A549 (cell line): Measurements from ENCODE around the gene BTBD10. TPM values are rescaled to one million over a fixed set of nuclear protein-coding genes. Genes with fewer than 3 reads are reported as not detected.

Experiments
- ATAC-seq, 2 experiments: fragments of 200-7000 bp in 1 of 2; fragments of >200 bp in 1 of 2; cut with Nextera tagmentation in 1 of 2; cut with Tn5 transposase in 1 of 2; 3 replicates each; pipeline versions ENCODE4 v1.8.0 to v1.9.1; 2018 to 2020; ENCODE audit warnings: mild to moderate bottlenecking in 1 of 2, moderate library complexity in 1 of 2
- CTCF ChIA-PET: fragments of 300-600 bp; sonication (Branson Sonifier 250); formaldehyde crosslinking; extraction: SDS; loops from one replicate; lab custom pipeline; 2021; ENCODE audit warnings: antibody characterized with exemption, inconsistent platforms; lab: Yijun Ruan, JAX
- POLR2A ChIA-PET: fragments of 350-600 bp; formaldehyde crosslinking; extraction: SDS; loops from one replicate; lab custom pipeline; 2021; ENCODE audit warnings: antibody characterized with exemption, inconsistent platforms; lab: Yijun Ruan, JAX
- DNase-seq, 2 experiments: peaks; one replicate each; pipeline versions ENCODE4 v3.0.0 to v3.0.0-alpha.2; 2011 to 2016; ENCODE audit warnings: low read depth in 1 of 2, low spot score in 1 of 2
- FAIRE-seq: peaks from 2 replicates; lab custom pipeline; 2011; peaks lifted over from hg19 to GRCh38; lab: Jason Lieb, UNC
- H3K27ac ChIP-seq, 2 experiments: fragments of >200 bp; sonication (Bioruptor Twin); formaldehyde crosslinking; 3 replicates each; pipeline ENCODE4 v1.5.1; 2016 to 2017
- H3K4me1 ChIP-seq: fragments of >200 bp; sonication (Bioruptor Twin); formaldehyde crosslinking; 3 replicates; pipeline ENCODE4 v1.6.1; 2016
- H3K4me2 ChIP-seq: fragments of >200 bp; sonication (Bioruptor Twin); formaldehyde crosslinking; 3 replicates; pipeline ENCODE4 v1.6.1; 2016
- H3K4me3 ChIP-seq: fragments of >200 bp; sonication (Bioruptor Twin); formaldehyde crosslinking; 3 replicates; pipeline ENCODE4 v1.5.1; 2016
- H3K9me3 ChIP-seq: fragments of >200 bp; sonication (Bioruptor Twin); formaldehyde crosslinking; 3 replicates; pipeline ENCODE4 v1.6.1; 2016
- CBX2 ChIP-seq: fragments of 200-600 bp; sonication (generic); IDR thresholded peaks from 2 replicates; pipeline ENCODE4 v1.6.1; 2016; ENCODE audit warnings: low read depth, mild to moderate bottlenecking, borderline replicate concordance
- CEBPB ChIP-seq, 2 experiments: fragments of >200 bp in 1 of 2; sonication (Bioruptor Twin) in 1 of 2; formaldehyde crosslinking in 1 of 2; IDR thresholded peaks; 2 replicates each; pipeline ENCODE4 v1.6.1; 2012 to 2016
- EHF ChIP-seq: fragments of 250-450 bp; sonication (Bioruptor Pico); IDR thresholded peaks from 2 replicates; pipeline ENCODE4 v1.5.0; 2020; ENCODE audit warnings: mild to moderate bottlenecking
- FOSB ChIP-seq: fragments of 250-450 bp; sonication (Bioruptor Pico); IDR thresholded peaks from 2 replicates; pipeline ENCODE4 v1.5.0; 2020; ENCODE audit warnings: mild to moderate bottlenecking, moderate library complexity
- FOXS1 ChIP-seq: fragments of 250-450 bp; sonication (Bioruptor Pico); IDR thresholded peaks from 2 replicates; pipeline ENCODE4 v1.5.0; 2020; ENCODE audit warnings: mild to moderate bottlenecking, moderate library complexity
- HEYL ChIP-seq: fragments of 250-450 bp; sonication (Bioruptor Pico); IDR thresholded peaks from 2 replicates; pipeline ENCODE4 v1.8.0; 2021; ENCODE audit warnings: mild to moderate bottlenecking, moderate library complexity
- HOXB5 ChIP-seq: fragments of 250-450 bp; sonication (Bioruptor Pico); IDR thresholded peaks from 2 replicates; pipeline ENCODE4 v1.5.0; 2020; ENCODE audit warnings: mild to moderate bottlenecking, moderate library complexity
- JUN ChIP-seq, 2 experiments: fragments of >200 bp; sonication (Bioruptor Twin); formaldehyde crosslinking; IDR thresholded peaks; 2 replicates in 1 of 2; 3 replicates in 1 of 2; pipeline ENCODE4 v1.6.1; 2016 to 2017
- KDM5A ChIP-seq: fragments of 200-600 bp; sonication (generic); IDR thresholded peaks from 2 replicates; pipeline ENCODE4 v1.6.1; 2016; ENCODE audit warnings: antibody characterized with exemption, mild to moderate bottlenecking
- MAFK ChIP-seq: fragments of 450-650 bp; IDR thresholded peaks from 2 replicates; pipeline ENCODE4 v1.6.1; 2014; ENCODE audit not compliant: partially characterized antibody
- MAZ ChIP-seq: fragments of 150-350 bp; IDR thresholded peaks from 2 replicates; pipeline ENCODE4 v1.6.1; 2014; ENCODE audit warnings: antibody characterized with exemption, low read depth, low read length, borderline replicate concordance
- NFE2L2 ChIP-seq: fragments of 150-350 bp; conservative IDR thresholded peaks from 2 replicates; pipeline ENCODE4 v1.6.1; 2014; ENCODE audit warnings: low read length
- NPAS2 ChIP-seq: fragments of 250-450 bp; sonication (Bioruptor Pico); IDR thresholded peaks from 2 replicates; pipeline ENCODE4 v1.8.0; 2022; ENCODE audit warnings: mild to moderate bottlenecking, moderate library complexity, borderline replicate concordance
- NR3C1 ChIP-seq: fragments of >200 bp; sonication (Bioruptor Twin); formaldehyde crosslinking; IDR thresholded peaks from 3 replicates; pipeline ENCODE4 v1.6.1; 2017
- PHF8 ChIP-seq: fragments of 200-600 bp; sonication (generic); IDR thresholded peaks from 2 replicates; pipeline ENCODE4 v1.6.1; 2016; ENCODE audit warnings: low read depth, mild to moderate bottlenecking, antibody characterized with exemption, moderate library complexity, borderline replicate concordance
- POLR2A ChIP-seq: IDR thresholded peaks from 2 replicates; pipeline ENCODE4 v1.6.1; 2012; ENCODE audit warnings: mild to moderate bottlenecking, low read length
- POLR2AphosphoS2 ChIP-seq: conservative IDR thresholded peaks from 2 replicates; pipeline ENCODE4 v1.6.1; 2012; ENCODE audit warnings: low read length, improper control_type of control experiment, inconsistent platforms
- WGBS: methylation state at CpG from one replicate; pipeline ENCODE4 v1.1.6; 2017; ENCODE audit errors: missing lambda C conversion rate; 5-methylcytosine and 5-hydroxymethylcytosine counted together
- polyA plus RNA-seq, 4 experiments: library from polyadenylated mRNA; depleted of rRNA in 3 of 4; stranded (reverse); fragments of >200 nt; fragmentation: RNase III in 1 of 4; extraction: RNeasy Plus Mini Kit Qiagen cat#74134 plus additional on column Dnase treatment in 1 of 4; gene quantifications; 2 replicates in 3 of 4; 3 replicates in 1 of 4; pipeline ENCODE4 v1.2.3, GENCODE V29; 2011 to 2017
- TF ChIP-seq, protein P1 (sequence below): IDR thresholded peaks from 2 replicates; pipeline ENCODE4 v1.6.1; 2012
- TF ChIP-seq, protein P2 (sequence below): fragments of 200-600 bp; sonication (generic); IDR thresholded peaks from 2 replicates; pipeline ENCODE4 v1.6.1; 2016; ENCODE audit warnings: antibody characterized with exemption, mild to moderate bottlenecking, moderate library complexity
- TF ChIP-seq, protein P3 (sequence below): fragments of 450-650 bp; IDR thresholded peaks from 2 replicates; pipeline ENCODE4 v1.6.1; 2014; ENCODE audit warnings: antibody characterized with exemption

The BTBD10 gene
- polyA plus RNA-seq, 2 of the 4 experiments (the other 2 are of a cell fraction) = 33.7 to 54.2 TPM

DNA sequence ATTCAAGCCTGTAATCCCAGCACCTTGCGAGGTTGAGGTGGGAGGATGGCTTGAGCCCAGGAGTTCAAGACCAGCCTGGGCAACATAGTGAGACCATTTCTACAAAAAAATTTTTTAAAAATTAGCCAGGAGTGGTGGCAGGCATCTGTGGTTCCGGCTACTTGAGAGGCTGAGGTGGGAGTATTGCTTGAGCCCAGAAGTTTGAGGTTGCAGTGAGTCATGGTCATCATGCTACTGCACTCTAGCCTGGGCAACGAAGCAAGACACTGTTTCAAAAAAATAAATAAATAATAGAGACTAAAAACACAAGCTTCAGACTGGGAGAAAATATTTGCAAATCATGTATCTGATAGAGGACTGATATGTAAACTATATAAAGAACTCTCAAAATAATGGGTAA lies 33.2 kb downstream of the BTBD10 start (continued):
- no peak for TF ChIP-seq CBX2

DNA sequence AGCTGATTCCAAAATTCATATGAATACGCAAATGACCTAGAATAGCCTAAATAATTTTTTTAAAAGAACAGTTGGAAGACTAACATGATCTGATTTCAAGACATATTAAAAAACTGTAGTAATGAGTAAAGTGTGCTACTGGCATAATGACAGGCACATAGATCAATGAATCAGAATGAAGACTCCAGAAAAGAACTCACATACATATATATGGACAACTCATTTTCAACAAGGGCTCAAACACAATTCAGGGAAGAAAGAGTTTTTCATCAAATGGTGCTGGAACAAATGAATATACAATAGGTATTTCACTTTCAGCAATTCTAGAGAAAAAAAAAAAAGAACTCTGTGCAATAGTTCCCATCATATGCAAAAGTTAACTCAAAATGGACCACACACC lies 33.7 kb downstream of the BTBD10 start:
- no peak for TF ChIP-seq PHF8
- TF ChIP-seq MAFK = no peak
- TF ChIP-seq, protein P1, sequence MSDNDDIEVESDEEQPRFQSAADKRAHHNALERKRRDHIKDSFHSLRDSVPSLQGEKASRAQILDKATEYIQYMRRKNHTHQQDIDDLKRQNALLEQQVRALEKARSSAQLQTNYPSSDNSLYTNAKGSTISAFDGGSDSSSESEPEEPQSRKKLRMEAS = no peak
- TF ChIP-seq NFE2L2 = no peak
- TF ChIP-seq, protein P2, sequence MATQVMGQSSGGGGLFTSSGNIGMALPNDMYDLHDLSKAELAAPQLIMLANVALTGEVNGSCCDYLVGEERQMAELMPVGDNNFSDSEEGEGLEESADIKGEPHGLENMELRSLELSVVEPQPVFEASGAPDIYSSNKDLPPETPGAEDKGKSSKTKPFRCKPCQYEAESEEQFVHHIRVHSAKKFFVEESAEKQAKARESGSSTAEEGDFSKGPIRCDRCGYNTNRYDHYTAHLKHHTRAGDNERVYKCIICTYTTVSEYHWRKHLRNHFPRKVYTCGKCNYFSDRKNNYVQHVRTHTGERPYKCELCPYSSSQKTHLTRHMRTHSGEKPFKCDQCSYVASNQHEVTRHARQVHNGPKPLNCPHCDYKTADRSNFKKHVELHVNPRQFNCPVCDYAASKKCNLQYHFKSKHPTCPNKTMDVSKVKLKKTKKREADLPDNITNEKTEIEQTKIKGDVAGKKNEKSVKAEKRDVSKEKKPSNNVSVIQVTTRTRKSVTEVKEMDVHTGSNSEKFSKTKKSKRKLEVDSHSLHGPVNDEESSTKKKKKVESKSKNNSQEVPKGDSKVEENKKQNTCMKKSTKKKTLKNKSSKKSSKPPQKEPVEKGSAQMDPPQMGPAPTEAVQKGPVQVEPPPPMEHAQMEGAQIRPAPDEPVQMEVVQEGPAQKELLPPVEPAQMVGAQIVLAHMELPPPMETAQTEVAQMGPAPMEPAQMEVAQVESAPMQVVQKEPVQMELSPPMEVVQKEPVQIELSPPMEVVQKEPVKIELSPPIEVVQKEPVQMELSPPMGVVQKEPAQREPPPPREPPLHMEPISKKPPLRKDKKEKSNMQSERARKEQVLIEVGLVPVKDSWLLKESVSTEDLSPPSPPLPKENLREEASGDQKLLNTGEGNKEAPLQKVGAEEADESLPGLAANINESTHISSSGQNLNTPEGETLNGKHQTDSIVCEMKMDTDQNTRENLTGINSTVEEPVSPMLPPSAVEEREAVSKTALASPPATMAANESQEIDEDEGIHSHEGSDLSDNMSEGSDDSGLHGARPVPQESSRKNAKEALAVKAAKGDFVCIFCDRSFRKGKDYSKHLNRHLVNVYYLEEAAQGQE = no peak
- TF ChIP-seq KDM5A = no peak
- Histone ChIP-seq H3K27ac (no peak overlapping the region), H3K4me3 (no peak overlapping the region), H3K4me1 (peaks cover under 1% of the 10 kb centered on the region; the same call in 1 of the 3 replicates), H3K4me2 (no peak overlapping the region), H3K9me3 (peaks cover 24% of the 10 kb centered on the region; the same call in 2 of the 3 replicates)
- ChIA-PET CTCF (no interaction called here), POLR2A (no interaction called here)
- no peak for ATAC-seq
- DNase-seq = no peak
- FAIRE-seq = no peak
- 33% methylated on average over 1 of the region's 1 CpG for WGBS

DNA sequence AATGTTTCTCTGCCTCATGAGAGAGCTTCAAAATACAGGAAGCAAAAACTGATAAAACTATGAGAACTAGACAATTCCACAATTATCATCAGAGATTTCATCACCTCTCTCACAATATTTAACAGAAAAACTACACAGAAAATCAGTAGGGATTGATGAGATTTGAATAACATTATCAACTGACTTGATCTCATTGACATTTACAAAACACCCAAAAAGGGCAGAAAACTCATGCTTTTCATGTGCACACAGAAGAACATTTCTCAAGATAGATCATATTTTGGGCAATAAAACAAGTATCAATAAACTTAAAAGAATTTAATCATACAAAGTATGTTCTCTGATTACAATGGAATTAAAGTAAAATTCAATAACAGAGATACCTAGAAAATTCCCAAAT lies 35.6 kb downstream of the BTBD10 start:
- Histone ChIP-seq H3K4me1 (peaks cover 16% of the 10 kb centered on the region; the same call in 2 of the 3 replicates), H3K27ac (no peak overlapping the region), H3K9me3 (peaks cover 24% of the 10 kb centered on the region; the same call in 2 of the 3 replicates), H3K4me3 (no peak overlapping the region), H3K4me2 (no peak overlapping the region)
- ATAC-seq (no peak), DNase-seq (no peak), FAIRE-seq (no peak)
- TF ChIP-seq JUN (IDR thresholded peaks at IDR 0.05) (no peak), POLR2AphosphoS2 (no peak), CEBPB (IDR thresholded peaks at IDR 0.05) (no peak), FOSB (no peak), NPAS2 (CRISPR knock-in tag) (no peak), NR3C1 (no peak), POLR2A (no peak), MAZ (no peak), KDM5A (no peak), FOXS1 (CRISPR knock-in tag) (no peak), HEYL (CRISPR knock-in tag) (no peak), HOXB5 (CRISPR knock-in tag) (no peak), EHF (CRISPR knock-in tag) (no peak)
- TF ChIP-seq, protein P3, sequence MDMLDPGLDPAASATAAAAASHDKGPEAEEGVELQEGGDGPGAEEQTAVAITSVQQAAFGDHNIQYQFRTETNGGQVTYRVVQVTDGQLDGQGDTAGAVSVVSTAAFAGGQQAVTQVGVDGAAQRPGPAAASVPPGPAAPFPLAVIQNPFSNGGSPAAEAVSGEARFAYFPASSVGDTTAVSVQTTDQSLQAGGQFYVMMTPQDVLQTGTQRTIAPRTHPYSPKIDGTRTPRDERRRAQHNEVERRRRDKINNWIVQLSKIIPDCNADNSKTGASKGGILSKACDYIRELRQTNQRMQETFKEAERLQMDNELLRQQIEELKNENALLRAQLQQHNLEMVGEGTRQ = no peak
- TF ChIP-seq, all 56 proteins: peak for 0
- ChIA-PET CTCF (no interaction called here), POLR2A (no interaction called here)
